NCI-H1930 (cell line): Measurements from ENCODE around the gene KRTAP10-8.
"Not testable (repeated sequence)": the region's sequence is repeated elsewhere in the genome, so short reads cannot be mapped to it uniquely, and the experiment has no call there.

Experiments used
- DNase-seq, 2 experiments: peaks; one replicate each; lab custom pipeline; 2025; lab: John Stamatoyannopoulos, UW

The KRTAP10-8 gene

DNA sequence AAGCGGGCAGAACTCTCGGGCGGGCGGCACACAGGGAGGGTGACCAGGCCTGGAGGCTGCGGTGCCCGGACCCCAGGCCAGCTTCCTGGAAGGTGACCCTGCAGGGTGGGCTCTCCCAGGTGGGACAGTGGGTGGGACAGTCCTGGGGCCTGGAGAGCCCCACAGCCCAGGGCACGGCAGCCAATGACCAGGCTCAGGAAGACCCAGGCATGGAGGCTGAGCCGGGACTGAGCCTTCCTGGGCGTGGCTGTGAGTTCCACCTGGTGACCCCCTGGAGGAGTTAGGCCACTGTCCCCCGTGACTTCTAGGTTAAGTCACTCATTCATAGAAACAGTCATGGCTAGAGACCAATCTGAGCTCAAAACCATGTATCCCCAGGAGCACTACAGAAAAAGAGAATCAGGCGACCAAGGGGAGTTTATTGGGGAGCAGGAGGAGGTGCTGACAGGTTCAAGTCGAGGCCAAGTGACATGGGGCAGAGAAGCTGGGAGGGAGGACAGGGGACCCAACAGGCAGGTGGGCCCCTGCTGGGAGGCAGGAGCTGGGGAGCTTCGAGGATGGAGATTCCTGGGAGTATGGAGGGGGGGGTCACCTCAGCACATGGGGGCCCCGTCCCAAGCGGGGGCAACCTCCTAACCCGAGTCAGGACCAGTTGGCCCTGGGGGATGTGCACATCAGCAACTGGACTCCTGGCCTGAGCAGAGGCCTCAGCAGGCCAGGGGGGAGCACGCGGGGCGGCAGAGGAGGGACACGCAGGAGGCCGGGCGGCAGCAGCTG is 32.6 kb upstream of the KRTAP10-8 start:
- no peak for DNase-seq

GRCh38 chr21:44579833-44580144 is 32.1 kb upstream of the KRTAP10-8 start:
- DNase-seq = no peak

DNA sequence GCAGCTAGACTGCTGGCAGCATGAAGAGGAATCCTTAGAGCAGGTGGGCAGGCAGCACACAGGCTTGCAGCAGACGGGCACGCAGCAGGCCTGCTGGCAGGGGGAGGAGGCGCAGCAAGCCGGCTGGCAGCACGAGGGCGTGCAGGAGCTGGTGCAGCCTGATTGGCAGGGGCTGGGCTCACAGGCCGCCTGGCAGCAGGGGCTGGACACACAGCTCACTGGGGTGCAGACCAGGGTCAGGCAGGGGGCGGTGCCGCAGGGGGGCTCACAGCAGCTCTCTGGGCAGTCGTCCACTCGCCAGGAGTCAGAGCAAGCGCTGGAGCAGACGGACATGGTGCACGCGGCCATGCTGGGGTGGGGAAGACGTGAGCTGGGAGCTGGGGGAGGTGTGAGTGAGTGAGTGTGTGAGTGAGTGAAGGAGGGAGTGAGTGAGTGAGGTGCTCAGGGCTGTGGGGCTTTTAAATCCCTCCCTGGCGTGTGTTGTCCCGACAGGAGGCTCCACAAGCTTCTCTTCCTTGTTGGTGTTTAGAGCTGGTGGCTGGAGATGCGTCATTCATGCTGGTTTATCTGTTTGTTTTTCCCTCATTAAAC is 31.6 kb upstream of the KRTAP10-8 start, which contains the start of gene KRTAP10-5:
KRTAP10-5 (minus strand) TSS at position 374 of the 591 bp plus-strand sequence; CDS start at position 348, 26 bp downstream.
- DNase-seq = not testable (repeated sequence)

DNA sequence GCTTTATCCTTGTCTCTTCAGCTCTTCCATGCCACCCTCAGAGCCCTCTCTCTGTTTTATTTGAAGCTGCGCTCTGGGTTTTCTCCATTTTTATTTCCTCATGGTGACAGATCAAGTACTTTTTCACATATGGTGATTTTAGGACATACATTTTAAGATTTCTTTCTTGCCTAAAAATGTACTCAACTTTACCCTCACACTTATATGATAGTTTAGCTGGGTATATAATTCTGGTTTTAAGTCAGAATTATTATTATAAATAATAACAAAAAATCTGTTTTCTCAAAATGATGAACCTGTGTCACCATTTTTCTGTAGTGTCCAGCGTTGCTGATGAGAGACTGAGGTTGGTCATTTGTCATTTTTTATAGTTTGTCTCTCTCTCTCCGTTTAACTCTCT is 30.7 kb upstream of the KRTAP10-8 start:
- no peak for DNase-seq

DNA sequence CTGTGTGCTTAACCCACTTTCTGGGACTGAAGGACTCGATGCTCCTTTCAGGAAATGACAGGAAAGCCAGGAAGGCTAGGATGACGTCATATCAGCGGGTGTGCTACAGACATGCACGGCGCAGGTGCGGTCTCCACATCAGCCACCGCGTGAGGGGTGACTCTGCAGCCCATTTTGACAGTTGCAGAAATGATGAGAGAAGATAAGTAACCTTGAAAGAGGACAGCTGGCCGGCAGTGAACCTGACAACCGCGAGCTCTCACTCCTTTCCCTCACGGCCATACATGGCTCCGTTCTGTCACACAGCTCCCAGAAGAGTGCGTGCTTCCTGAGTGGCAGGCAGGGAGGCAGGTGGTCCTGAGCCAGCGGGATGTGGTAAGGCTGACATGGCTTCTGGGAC is 29.8 kb upstream of the KRTAP10-8 start:
- DNase-seq = no peak

- no peak for DNase-seq
Measured at GRCh38 chr21:44583089-44583799, 28.6 kb upstream of the KRTAP10-8 start.

- no peak for DNase-seq
Measured at GRCh38 chr21:44583800-44584147, 28.1 kb upstream of the KRTAP10-8 start.

DNA sequence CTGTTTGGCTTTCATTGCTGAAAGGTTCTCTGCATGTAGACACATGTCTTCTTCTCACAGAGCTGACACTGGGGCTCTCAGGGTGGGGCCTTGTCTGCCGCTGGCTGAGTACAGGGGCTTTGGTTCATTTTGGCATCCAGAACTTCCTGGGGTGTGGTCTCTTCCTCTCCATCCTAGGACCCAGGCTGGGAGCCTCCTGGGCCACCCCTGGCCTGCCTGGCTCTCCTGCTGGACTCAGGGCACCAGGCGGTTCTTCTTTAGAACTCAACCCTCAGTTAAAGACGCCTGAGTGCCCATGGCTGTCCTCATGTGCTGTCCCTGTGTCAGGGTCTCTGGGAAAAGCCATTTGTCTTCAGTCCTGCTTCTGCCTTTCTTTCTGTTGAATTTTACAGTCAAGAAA is 26.0 kb upstream of the KRTAP10-8 start:
- no peak for DNase-seq

GRCh38 chr21:44589094-44589493 is 22.8 kb upstream of the KRTAP10-8 start:
- no peak for DNase-seq

DNA sequence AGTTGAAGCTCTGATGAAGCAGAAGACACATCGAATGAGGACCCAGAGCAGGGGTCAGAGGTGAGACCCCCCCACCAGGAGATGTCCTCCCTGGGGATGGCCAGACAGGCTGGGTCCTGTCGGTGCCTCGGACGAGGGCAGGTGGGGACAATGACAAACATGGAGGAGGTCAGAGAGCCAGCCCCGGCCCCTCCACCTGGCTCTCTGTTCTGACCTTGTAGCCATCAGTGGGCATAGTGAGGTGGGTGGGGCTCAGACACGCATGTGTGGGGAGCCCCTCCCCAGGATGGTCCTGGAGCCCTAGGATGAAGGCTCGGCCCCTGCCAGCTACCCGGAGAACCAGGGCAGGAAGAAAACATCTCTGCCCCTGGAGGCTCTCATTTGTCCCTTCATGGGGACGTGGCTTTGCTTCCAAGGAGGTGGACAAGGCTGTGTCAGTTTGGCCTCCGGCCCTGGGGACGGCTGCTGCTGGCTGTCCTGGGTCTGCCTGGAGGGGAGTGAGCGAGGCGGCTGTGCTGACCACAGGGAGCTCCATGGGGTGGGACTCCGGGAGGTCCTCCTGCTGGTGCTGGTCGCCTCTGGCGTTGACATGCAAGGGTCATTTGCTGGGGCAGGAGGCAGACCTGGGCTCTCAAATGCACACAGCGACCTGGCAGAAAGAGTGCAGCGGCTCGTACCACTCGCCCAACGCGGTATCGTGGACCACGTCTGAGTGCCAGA is 22.1 kb upstream of the KRTAP10-8 start:
- DNase-seq = no peak

DNA sequence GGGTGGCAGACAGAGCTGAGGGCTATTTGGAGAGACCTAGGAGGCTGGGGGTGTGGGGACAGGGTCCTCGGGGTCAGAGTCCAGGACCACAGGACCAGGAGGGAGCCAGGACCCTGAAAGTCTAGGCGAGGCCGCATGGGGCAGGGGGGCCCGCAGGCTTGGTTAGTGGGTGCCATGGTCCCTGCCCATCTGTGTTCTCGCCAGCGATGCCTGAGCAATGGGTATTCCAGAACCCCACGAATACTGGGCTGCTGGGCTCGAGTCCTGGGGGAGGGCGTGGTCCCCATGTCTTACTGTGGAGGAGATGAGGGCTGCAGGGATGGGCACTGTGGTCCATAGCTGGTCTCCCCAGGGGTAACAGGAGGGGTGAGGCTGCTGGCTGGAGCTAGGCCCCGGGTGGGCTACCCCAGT is 21.6 kb upstream of the KRTAP10-8 start:
- DNase-seq = no peak

DNA sequence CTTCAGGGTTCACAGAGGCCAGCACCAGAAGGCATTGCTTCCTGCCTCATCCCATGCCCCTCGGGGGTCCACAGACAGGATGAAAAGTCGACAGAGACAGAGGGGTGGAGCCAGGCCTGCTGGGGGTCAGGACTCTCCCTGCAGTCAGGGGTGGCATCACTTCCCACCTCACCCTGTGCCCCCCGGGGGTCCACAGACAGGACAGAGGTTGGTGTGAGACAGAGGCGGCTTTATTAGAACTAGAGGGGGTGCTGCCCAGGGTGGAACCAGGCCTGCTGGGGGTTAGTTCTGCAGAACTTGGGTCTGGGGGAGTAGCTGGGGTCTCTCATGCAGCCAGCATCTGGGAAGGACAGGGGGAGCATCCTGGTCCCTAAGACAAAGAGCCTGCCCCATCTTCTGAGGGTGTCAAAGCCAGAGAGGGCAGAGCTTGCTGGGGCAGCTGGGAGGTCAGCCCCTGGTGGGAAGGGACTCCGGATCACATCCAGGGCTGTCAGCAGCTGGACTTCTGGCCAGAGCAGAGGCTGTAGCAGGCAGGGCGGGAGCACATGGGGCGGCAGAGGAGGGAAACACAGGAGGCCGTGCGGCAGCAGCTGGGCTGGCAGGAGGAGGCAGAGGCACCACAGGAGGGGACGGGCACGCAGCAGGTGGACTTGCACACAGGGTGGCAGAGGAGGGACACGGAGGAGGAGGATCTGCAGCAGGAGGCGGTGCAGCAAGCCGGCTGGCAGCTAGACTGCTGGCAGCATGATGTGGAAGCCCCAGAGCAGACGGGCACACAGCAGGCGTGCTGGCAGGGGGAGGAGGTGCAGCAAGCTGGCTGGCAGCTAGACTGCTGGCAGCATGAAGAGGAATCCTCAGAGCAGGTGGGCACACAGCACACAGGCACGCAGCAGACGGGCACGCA is 20.7 kb upstream of the KRTAP10-8 start:
- DNase-seq = not testable (repeated sequence)

- DNase-seq = not testable (repeated sequence)
Measured at GRCh38 chr21:44591801-44592130, 20.1 kb upstream of the KRTAP10-8 start.

- DNase-seq = no peak
Measured at GRCh38 chr21:44592446-44593311, 19.2 kb upstream of the KRTAP10-8 start, which contains the start of gene KRTAP10-6. TSS of gene KRTAP10-6 (minus strand) at chr21:44592505. CDS start at chr21:44592484, 21 bp downstream.

GRCh38 chr21:44593598-44594405 is 18.1 kb upstream of the KRTAP10-8 start:
- no peak for DNase-seq

DNA sequence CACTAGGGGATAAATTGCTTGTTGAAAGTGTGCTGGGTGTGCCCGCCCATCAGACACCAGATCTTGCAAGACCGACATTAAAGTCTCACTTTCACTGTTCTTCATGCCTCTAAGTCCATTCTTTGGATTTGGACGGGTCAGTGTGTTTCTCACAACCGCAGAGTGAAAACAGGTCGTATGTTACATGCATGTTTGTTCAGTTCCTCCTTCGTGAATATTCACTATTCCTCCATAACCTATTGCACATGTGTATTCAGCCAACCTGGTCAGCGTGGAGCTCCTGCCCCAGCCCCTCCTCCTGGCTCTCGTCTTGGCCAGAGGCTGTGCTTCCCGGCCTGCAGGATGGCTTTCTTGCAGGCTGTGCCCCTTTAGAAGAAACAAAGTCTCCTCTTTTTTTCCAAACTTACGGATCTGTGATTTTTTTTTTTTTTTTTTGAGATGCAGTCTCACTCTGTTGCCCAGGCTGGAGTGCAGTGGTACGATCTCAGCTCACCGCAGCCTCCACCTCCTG is 17.4 kb upstream of the KRTAP10-8 start:
- no peak for DNase-seq

DNA sequence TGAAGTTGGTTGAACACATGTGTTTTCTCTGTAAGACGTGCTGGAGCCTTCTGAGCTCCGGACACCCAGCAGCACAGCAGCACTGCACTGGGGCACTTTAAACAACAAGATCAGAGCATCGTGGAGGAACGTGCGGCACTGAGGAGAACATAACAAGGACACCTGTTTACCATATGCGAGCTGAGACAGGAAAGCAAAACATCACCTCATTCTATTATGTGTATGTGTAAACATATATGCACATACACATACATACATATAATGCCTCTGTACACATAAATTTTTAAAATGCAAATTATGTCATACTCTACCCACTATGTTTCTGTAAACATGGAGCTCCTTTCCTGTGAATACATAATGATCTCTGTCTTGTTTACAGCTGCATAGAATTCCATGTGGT is 16.4 kb upstream of the KRTAP10-8 start:
- no peak for DNase-seq

DNA sequence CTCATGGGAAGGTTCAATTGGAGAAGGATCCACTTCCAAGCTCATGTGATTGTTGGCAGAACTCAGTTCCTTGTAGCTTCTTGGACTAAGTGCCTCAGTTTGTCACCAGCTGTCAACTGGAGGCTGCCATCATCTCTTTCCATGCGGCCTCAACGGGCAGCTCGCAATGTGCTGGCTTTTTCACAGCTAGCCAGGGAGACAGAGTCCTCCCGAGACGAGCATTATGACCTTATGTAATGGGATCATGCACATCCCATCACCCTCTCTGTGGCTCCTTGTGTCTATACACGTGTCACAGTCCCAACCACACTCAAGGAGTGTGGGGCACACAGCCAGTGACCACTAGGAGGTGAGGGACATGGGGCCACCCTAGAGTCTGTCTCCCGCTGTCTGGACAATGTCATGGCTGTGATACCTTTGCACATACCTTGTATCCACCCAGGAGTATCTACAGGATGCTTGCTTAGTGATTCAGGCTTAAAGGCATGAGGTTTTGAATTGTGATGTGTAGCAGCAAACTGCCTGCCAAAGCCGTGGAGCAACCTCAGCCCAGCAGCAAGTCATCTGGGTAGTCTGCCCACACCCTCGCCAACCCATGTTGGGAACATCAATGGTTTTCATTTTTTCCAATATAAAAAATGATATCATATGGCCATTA is 15.7 kb upstream of the KRTAP10-8 start:
- DNase-seq = no peak

DNA sequence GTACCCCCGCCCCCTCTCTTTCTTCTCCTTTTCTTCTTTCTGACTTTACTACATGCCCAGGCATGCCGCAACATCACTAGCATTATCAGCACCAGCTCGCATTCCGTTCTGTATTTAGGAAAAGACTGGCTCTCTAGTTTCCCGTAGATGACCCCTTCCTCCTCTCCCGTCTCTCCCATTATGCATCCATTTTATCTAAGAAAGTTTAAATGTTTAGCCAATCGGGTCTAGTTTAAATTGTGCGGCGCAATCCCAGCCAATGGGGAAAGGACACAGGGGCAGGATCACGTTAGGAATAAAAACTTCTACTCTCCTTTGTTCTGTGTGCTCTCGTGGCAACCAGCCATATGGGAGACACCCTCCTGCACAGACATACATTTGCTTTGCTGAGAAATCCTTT is 13.8 kb upstream of the KRTAP10-8 start:
- no peak for DNase-seq
